Measurements from ENCODE around the gene NEU4. TPM values are rescaled to one million over a fixed set of nuclear protein-coding genes. Genes with fewer than 3 reads are reported as not detected.

NEU4 gene
- total RNA-seq, 1 experiment from 2014 or later = not detected

DNA sequence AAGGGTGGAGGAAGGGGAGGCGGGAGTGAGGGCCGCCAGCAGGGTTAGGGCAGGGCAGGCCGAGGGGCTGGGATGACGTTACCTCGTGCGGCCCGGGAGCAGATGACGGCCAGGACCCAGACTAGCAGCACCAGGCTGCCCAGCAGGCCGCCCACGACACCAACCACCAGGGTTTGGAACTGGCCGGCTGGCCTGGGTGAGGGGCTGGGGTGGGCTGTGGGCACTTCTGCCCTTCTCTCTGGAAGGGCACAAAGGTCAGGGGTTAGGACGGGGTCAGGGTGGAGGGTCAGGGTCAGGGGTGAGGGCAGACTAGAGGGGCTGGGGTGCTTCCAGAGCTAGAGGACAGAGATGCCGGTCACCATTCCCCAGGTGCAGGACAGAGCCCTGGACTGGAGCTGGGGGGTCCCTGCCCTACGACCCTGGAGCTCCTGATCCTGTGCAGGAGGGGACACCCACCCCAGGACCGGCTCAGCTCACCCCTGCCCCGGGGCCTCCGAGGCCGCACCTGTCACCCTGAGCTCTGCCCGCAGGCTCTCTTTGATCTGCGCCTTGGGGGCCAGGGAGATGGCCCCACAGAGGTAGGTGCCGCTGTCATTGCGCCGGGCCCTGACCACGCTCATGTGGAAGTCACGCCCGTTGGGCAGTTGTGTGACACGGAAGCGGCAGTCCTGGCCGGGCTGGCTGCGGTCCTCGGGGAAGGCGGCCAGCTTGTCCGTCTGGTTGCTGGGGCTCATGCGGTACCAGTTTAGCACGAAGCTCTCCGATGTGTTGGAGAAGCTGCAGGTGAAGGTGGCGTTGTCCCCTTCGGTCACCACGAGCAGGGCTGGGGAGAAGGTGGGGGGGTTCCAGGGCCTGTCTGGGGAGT is 43.4 kb downstream of the NEU4 start:
- no peak for DNase-seq (ENCODE audit: low spot score)

DNA sequence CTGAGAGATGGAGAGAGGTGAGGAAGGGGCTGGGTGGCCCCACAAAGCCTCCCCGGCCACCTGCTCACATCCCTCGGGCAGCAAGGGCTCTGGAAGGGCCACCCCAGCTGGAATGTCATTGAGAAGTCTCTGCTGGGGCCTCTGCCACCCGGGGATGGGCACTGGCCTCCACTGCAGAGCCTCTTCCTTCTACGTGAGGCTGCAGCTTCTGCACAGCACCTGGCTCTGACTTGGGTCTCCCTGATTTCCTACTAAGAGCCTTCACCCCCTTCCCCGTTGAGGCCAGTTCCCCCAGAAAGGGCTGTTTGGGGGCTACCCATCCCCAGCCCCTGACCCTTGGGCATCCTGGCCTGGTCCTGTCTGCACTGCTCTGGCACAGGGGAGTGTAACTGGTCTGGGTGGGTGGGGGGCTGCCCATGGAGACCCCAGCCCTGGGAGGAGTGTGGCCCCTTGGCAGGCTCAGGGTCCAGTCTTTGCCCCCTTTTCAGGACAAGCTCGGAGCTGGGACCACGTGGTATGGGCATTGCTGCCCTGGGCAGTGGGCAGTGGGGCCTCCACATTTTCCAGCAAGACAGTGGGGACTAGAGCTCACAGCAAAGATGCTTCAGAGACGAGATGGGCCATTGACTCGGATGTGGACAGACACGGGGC is 44.1 kb downstream of the NEU4 start:
- no peak for DNase-seq (ENCODE audit: low spot score)

- peak; percentile 75 for DNase-seq (ENCODE audit: low spot score)
These were observed 44.8 kb downstream of the NEU4 start for GRCh38 chr2:241853651-241854341.

DNA sequence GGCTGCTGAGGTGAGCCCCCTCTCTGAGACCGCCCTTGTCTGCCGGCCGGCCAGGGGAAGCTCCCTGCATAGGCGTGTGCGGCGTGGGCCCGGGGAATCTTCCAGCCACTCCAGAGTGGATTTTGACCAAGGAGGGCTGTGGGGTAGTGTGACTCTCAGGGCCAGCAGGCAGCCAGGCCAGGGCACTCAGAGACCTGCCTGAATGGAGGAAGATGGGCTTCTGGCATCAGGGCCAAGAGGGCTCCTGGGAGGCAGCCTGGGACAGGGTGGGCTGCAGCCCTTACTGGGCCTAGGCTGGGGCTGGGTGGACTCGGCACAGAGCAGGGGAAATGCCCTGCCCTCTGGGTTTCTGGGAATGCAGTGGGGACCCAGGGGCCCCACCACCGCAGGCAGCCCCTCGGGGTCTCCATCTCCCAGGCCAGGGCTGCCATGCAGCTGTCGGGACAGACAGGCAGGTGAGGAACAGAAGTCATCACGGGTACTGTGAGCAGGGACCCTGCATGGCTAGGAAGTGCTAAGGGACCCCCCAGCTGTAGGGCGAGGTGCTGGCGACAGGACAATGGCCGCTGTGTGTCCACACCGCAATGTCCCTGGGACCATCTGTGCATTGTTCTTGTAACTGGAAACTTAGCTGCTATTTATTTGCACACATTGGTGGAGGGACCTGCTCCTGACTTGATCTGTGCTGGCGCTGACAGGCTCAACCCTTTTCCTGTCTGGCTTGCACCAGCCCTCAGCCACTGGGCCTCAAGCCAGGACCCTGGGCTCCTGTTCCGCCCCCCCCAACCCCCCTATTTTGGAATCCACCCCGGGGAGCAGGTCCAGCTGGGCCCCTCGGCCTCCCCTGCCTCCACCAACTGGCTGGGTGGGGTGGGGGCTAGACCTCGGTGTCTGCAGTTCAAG is 45.6 kb downstream of the NEU4 start:
- no peak for DNase-seq (ENCODE audit: low spot score)

DNA sequence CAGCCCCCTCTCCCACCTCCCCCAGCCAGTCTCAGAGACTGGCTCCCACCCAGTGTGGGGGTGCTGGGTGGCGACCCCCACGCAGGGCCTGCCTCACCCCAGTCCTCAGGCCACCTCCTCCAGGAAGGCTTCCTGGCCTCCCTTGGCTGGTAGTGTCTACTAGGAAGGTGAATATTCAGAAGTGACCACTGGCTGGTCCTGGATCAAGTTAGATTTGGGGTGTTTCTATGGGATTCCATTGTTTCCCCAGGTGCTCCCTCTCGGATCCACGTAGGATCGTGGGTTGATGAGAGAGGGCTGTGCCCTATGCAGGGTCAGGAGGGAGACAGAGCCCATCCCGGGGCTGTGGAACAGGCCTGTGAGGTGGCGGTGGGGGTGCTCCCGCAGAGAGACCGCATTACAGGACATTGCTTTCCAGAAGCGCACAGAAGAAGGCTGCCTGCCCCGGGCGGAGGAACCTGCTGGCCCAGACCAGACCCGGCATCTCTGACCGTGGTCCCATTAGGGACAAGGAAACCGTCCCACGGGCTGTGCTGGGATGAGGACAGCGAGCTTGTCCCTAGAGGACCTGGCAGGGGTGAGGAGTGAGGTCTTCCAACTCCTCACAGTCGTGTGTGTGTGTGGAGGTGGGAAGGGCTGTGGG is 46.4 kb downstream of the NEU4 start:
- no peak for DNase-seq (ENCODE audit: low spot score)

DNA sequence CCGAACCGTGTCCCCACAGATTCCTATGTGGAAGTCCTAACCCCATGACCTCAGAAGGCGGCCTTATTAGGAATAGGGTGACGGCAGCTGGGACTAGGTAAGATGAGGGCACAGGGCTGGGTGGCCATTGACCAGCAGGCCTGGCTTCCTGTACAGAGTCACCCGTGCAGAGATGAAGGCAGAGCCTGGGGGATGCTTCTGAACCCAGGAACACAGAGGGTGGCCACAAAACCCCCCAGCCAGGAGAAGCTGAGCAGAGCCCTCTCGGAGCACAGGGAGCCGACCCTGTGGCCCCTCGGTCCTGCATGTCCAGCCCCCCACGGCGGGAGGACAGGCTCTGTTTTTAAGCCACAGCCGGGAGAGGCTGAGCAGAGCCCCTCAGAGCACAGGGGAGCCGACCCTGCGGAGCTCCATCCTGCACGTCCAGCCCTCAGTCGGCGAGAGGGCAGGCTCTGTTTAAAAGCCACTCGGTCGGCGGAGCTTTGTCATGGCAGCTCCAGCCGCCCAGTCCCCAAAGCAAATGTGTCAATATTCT is 47.0 kb downstream of the NEU4 start:
- DNase-seq (ENCODE audit: low spot score) = no peak

GRCh38 chr2:241857041-241857541 is 48.1 kb downstream of the NEU4 start:
- no peak for DNase-seq (ENCODE audit: low spot score)

DNA sequence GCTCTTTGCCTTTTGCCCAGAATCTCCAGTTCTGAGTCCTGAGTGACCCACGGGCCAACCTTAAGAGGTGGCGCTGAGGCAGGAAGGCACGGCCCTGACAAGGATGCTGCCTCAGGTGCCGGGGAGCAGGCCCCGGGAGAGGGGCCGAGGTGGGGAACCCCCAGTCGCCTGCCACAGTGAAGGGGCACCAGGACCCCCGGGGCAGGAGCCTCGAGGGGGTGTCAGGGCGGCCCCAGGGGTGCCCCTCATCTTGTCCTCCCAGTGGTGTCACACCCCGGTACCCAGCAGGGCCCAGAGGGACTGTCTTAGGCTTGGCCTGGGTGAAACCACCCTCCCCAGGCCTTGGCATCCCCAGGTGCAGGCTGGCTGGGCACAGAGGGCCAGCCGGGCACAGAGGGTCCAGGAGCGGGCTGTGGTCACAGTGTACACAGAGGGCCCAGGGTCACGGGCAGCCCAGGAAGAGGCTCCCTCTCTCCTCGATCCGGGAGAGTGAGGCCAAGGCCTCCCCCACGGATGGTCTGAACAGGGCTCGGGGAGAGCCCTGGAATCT is 48.7 kb downstream of the NEU4 start:
- no peak for DNase-seq (ENCODE audit: low spot score)

DNA sequence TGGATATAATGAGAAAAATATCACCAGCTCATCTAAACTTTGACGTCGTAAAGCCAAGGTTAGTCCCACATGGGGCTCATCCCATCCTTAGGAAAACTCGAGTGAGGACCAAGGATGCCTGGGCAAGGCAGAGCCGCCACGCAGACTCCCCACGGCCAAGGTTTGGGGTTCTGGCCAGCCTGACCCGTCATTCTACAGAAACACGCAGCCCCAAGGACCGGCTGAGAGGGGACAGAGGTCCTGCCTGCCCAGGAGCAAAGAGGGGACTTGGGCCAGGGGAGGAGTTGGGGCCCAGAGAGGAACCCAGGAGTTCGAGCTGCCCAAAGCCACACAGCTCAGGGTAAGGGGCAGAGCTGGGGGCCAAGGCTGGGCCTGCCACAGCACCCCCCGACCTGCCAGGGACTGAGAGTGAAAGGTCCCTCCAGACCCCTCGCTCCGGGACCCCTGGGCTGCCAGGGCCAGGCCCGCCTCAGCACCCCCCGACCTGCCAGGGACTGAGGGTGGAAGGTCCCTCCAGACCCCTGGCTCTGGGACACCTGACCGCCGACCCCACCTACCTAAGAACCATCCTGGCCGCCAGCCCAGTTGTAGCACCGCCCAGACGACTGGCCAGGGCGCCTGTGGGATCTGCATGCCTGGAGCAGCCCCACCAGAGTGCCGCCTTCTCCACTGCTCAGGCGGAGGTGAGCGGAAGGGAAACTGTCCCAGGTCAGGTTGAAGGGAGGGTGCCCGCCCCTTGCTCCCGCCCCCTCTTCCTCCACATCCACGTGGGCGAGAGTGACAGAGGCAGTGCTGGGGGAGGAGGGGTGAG is 49.4 kb downstream of the NEU4 start, which contains the start of gene PDCD1:
TSS of gene PDCD1 (minus strand) at position 689 of the 811 bp plus-strand sequence. CDS start at position 633, 56 bp downstream.
- no peak for DNase-seq (ENCODE audit: low spot score)

GRCh38 chr2:241859017-241859435 is 50.0 kb downstream of the NEU4 start:
- no peak for DNase-seq (ENCODE audit: low spot score)

- DNase-seq (ENCODE audit: low spot score) = no peak
These were observed 50.6 kb downstream of the NEU4 start for GRCh38 chr2:241859436-241860183.

DNA sequence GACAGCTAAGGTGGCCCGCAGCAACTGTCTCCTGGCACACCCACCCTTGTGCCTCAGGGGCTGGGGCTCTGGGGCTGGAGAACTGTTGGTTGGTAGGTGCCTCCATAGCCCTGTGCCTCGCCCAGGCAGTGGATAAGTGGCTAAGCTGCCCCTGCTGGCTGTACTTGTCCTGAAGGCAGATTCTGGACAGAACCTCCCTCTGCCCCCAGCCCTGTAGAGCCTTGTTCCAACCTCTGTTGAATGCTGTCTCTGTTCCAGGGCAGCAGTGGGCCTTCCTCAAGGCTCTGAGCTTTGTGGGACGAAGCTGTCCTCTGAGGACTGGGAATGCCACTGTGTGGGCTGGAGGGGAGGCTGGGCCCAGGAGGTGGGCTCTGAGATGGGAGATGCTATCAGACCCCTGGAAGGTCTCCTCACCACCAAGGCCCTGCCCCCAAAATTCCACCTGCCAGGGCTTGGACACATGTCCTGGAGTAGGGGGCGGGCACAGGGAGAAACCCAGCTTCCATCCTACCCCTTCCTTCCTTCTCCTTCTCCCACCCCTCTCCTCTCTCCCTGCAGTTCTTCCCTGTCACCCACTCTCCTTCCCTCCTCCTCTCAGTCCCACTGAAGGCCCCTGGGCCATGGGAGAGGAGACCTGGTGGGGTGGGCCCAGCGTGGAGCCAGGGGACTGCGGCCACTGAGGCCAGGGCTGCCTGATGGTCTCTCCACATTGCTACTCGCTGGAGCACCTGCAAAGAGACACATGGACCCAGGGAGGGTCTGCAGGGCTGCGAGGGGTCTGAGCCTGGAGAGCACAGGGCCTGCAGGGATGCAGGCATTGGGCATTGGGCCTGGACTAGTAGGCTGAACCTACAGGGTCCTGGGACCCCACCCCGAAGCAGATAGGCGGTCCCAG is 51.4 kb downstream of the NEU4 start:
- DNase-seq (ENCODE audit: low spot score) = no peak

DNA sequence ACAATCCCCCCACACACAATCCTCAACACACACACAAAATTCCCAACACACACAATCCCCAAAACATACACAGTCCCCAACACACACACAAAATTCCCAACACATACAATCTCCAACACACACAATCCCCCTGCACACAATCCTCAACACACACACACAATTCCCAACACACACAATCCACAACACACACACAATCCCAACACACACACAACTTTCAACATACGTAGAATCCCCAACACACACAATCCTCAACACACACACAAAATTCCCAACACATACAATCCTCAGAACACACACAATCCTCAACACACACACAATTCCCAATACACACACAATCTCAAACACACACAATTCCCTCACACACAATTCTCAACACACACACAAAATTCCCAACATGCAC is 52.3 kb downstream of the NEU4 start:
- DNase-seq (ENCODE audit: low spot score) = no peak

DNA sequence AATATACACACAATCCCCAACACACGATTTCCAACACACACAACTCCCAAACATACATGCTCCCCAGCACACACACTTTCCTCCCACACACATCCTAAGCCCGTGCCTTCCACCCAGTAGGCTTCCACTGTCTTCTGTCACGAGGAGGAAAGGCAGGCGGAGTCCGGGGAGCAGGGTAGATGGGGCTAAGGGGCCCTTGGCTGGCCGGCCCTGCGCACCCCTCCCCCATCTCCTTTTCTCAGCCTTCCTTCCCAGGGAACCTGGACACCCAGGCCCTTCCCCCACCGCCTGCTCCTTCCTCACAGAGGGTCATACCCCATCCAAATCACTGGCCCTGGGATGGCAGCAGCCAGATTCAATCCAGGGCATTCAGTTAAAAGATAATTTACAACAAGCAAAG is 53.1 kb downstream of the NEU4 start:
- DNase-seq (ENCODE audit: low spot score) = no peak

DNA sequence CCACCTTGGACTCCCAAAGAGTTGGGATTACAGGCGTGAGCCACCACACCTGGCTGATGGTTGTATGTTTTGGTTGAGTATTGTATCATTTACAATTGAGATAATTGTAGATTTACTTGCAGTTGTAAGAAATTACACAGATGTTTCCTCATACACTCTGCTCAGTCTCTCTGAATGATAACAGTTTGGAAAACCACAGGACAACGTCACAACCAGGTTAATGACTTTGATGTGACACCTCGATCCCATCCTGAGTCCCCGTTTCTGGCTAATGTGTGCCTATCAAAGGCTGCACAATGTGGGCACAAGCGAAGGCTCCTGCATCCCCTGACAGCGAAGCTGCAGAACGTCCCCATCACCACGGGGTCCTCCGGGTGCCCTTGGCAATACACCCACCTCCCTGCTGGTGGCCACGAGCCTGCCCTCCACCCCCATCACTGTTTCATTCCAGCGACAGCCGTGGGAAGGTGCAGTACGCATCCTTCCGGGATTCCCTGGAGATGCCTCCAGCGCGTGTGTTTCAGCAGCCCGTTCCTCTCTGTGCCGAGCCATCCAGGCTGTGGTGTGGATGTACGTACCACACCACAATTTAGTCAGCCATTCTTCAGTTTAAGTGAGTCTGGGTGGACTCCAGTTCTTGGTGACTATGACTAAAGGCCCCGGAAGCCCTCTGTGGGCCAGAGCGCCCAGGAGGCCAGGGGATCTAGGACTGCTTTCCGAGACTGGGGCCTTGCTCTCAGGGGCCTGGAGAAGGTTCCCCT is 54.0 kb downstream of the NEU4 start:
- no peak for DNase-seq (ENCODE audit: low spot score)

- DNase-seq (ENCODE audit: low spot score) = no peak
These were observed 54.6 kb downstream of the NEU4 start for GRCh38 chr2:241863536-241863954.

Measured in A172 (cell line).